ENCODE data around the gene C6orf47.

C6orf47 gene

GRCh38 chr6:31700740-31701401 lies 40.3 kb upstream of the C6orf47 start:
- H3K9me3 ChIP-seq (ENCODE audit: insufficient read depth, low read depth, low read length), result no peaks in the 10 kb centered on the region
- no peak overlapping the region for H3K4me3 ChIP-seq (ENCODE audit: low read length)
- WGBS, result 93% methylated on average over 3 of the region's 5 CpGs
- H3K27ac ChIP-seq (ENCODE audit: low read depth, low read length), result no peak overlapping the region
- no peaks in the 10 kb centered on the region for H3K27me3 ChIP-seq (ENCODE audit: insufficient read depth, low read length)
- H3K4me1 ChIP-seq (ENCODE audit: insufficient read depth, low read length), result 0 out of 2 replicates have a peak, but pooled peaks cover 4% of the 10 kb centered on the region
- H3K9ac ChIP-seq (ENCODE audit: low read depth, low read length), result no peak overlapping the region
- peaks cover 19% of the 10 kb centered on the region; the same call in 1 of the 2 replicates for H3K36me3 ChIP-seq (ENCODE audit: insufficient read depth, low read length)

GRCh38 chr6:31697555-31697954 lies 37.0 kb upstream of the C6orf47 start:
- no peak overlapping the region for H3K4me3 ChIP-seq (ENCODE audit: low read length)
- H3K9ac ChIP-seq (ENCODE audit: low read depth, low read length), result no peak overlapping the region
- H3K36me3 ChIP-seq (ENCODE audit: insufficient read depth, low read length), result peaks cover 43% of the 10 kb centered on the region
- WGBS, result 95% methylated on average over 3 of the region's 3 CpGs
- H3K27me3 ChIP-seq (ENCODE audit: insufficient read depth, low read length), result no peaks in the 10 kb centered on the region
- no peaks in the 10 kb centered on the region for H3K9me3 ChIP-seq (ENCODE audit: insufficient read depth, low read depth, low read length)
- 0 out of 2 replicates have a peak, but pooled peaks cover 4% of the 10 kb centered on the region for H3K4me1 ChIP-seq (ENCODE audit: insufficient read depth, low read length)
- H3K27ac ChIP-seq (ENCODE audit: low read depth, low read length), result no peak overlapping the region

GRCh38 chr6:31693535-31693934 lies 33.0 kb upstream of the C6orf47 start:
- peaks cover 66% of the 10 kb centered on the region for H3K36me3 ChIP-seq (ENCODE audit: insufficient read depth, low read length)
- 89% methylated on average over 6 of the region's 6 CpGs for WGBS
- H3K27ac ChIP-seq (ENCODE audit: low read depth, low read length), result no peak overlapping the region
- H3K9me3 ChIP-seq (ENCODE audit: insufficient read depth, low read depth, low read length), result no peaks in the 10 kb centered on the region
- no peak overlapping the region for H3K4me3 ChIP-seq (ENCODE audit: low read length)
- H3K9ac ChIP-seq (ENCODE audit: low read depth, low read length), result no peak overlapping the region
- no peaks in the 10 kb centered on the region for H3K27me3 ChIP-seq (ENCODE audit: insufficient read depth, low read length)
- no peaks in the 10 kb centered on the region for H3K4me1 ChIP-seq (ENCODE audit: insufficient read depth, low read length)

GRCh38 chr6:31692886-31693285 lies 32.3 kb upstream of the C6orf47 start:
- 94% methylated on average over 9 of the region's 9 CpGs for WGBS
- H3K4me1 ChIP-seq (ENCODE audit: insufficient read depth, low read length), result no peaks in the 10 kb centered on the region
- H3K27ac ChIP-seq (ENCODE audit: low read depth, low read length), result no peak overlapping the region
- no peaks in the 10 kb centered on the region for H3K27me3 ChIP-seq (ENCODE audit: insufficient read depth, low read length)
- H3K9me3 ChIP-seq (ENCODE audit: insufficient read depth, low read depth, low read length), result no peaks in the 10 kb centered on the region
- no peak overlapping the region for H3K9ac ChIP-seq (ENCODE audit: low read depth, low read length)
- H3K4me3 ChIP-seq (ENCODE audit: low read length), result no peak overlapping the region
- peaks cover 72% of the 10 kb centered on the region for H3K36me3 ChIP-seq (ENCODE audit: insufficient read depth, low read length)

DNA sequence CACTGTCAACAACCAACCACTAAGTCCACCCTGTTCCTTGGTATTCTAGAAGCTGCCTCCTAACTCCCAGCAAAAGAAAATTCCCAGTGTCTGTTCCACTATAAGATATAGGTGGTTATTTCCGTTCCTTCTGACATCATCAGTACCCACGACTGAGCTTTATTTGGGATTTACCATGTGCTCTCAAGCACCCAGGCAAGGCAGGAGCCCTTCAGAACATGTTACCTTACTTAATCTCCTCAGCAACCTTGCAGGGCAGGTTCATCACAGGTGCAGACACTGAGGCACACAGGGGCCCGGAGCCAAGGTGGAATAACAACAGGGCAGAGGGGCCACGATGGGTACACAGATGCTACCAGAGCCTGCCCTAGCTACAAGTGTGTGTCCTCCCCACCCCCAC lies 31.8 kb upstream of the C6orf47 start:
- 96% methylated on average over 4 of the region's 4 CpGs for WGBS
- Histone ChIP-seq H3K4me1 (ENCODE audit: insufficient read depth, low read length) (no peaks in the 10 kb centered on the region), H3K4me3 (ENCODE audit: low read length) (no peak overlapping the region), H3K9ac (ENCODE audit: low read depth, low read length) (no peak overlapping the region), H3K27me3 (ENCODE audit: insufficient read depth, low read length) (no peaks in the 10 kb centered on the region), H3K27ac (ENCODE audit: low read depth, low read length) (no peak overlapping the region), H3K9me3 (ENCODE audit: insufficient read depth, low read depth, low read length) (no peaks in the 10 kb centered on the region), H3K36me3 (ENCODE audit: insufficient read depth, low read length) (peaks cover 77% of the 10 kb centered on the region)

GRCh38 chr6:31691564-31692108 lies 31.1 kb upstream of the C6orf47 start:
- Histone ChIP-seq H3K36me3 (ENCODE audit: insufficient read depth, low read length) (peaks cover 77% of the 10 kb centered on the region), H3K9ac (ENCODE audit: low read depth, low read length) (no peak overlapping the region), H3K9me3 (ENCODE audit: insufficient read depth, low read depth, low read length) (no peaks in the 10 kb centered on the region), H3K27ac (ENCODE audit: low read depth, low read length) (no peak overlapping the region), H3K27me3 (ENCODE audit: insufficient read depth, low read length) (no peaks in the 10 kb centered on the region), H3K4me1 (ENCODE audit: insufficient read depth, low read length) (no peaks in the 10 kb centered on the region), H3K4me3 (ENCODE audit: low read length) (no peak overlapping the region)
- WGBS, result 93% methylated on average over 12 of the region's 12 CpGs

- Histone ChIP-seq H3K9ac (ENCODE audit: low read depth, low read length) (no peak overlapping the region), H3K9me3 (ENCODE audit: insufficient read depth, low read depth, low read length) (no peaks in the 10 kb centered on the region), H3K27me3 (ENCODE audit: insufficient read depth, low read length) (no peaks in the 10 kb centered on the region), H3K4me3 (ENCODE audit: low read length) (no peak overlapping the region), H3K36me3 (ENCODE audit: insufficient read depth, low read length) (peaks cover 81% of the 10 kb centered on the region), H3K4me1 (ENCODE audit: insufficient read depth, low read length) (no peaks in the 10 kb centered on the region), H3K27ac (ENCODE audit: low read depth, low read length) (no peak overlapping the region)
- WGBS, result 94% methylated on average over 5 of the region's 6 CpGs
Observed at GRCh38 chr6:31691078-31691463, 30.5 kb upstream of the C6orf47 start.

GRCh38 chr6:31690231-31691077 lies 29.9 kb upstream of the C6orf47 start:
- 71% methylated on average over 8 of the region's 10 CpGs for WGBS
- Histone ChIP-seq H3K4me3 (ENCODE audit: low read length) (no peak overlapping the region), H3K36me3 (ENCODE audit: insufficient read depth, low read length) (peaks cover 81% of the 10 kb centered on the region), H3K9me3 (ENCODE audit: insufficient read depth, low read depth, low read length) (no peaks in the 10 kb centered on the region), H3K27ac (ENCODE audit: low read depth, low read length) (no peak overlapping the region), H3K9ac (ENCODE audit: low read depth, low read length) (no peak overlapping the region), H3K27me3 (ENCODE audit: insufficient read depth, low read length) (no peaks in the 10 kb centered on the region), H3K4me1 (ENCODE audit: insufficient read depth, low read length) (no peaks in the 10 kb centered on the region)

GRCh38 chr6:31689249-31690110 lies 28.9 kb upstream of the C6orf47 start:
- Histone ChIP-seq H3K4me1 (ENCODE audit: insufficient read depth, low read length) (no peaks in the 10 kb centered on the region), H3K9ac (ENCODE audit: low read depth, low read length) (no peak overlapping the region), H3K4me3 (ENCODE audit: low read length) (no peak overlapping the region), H3K27me3 (ENCODE audit: insufficient read depth, low read length) (no peaks in the 10 kb centered on the region), H3K36me3 (ENCODE audit: insufficient read depth, low read length) (peaks cover 73% of the 10 kb centered on the region), H3K27ac (ENCODE audit: low read depth, low read length) (no peak overlapping the region), H3K9me3 (ENCODE audit: insufficient read depth, low read depth, low read length) (no peaks in the 10 kb centered on the region)
- WGBS, result 89% methylated on average over 11 of the region's 11 CpGs

GRCh38 chr6:31687860-31688693 lies 27.5 kb upstream of the C6orf47 start:
- H3K9ac ChIP-seq (ENCODE audit: low read depth, low read length), result no peak overlapping the region
- 83% methylated on average over 14 of the region's 14 CpGs for WGBS
- no peak overlapping the region for H3K27ac ChIP-seq (ENCODE audit: low read depth, low read length)
- no peak overlapping the region for H3K4me3 ChIP-seq (ENCODE audit: low read length)
- no peaks in the 10 kb centered on the region for H3K27me3 ChIP-seq (ENCODE audit: insufficient read depth, low read length)
- H3K36me3 ChIP-seq (ENCODE audit: insufficient read depth, low read length), result peaks cover 62% of the 10 kb centered on the region
- no peaks in the 10 kb centered on the region for H3K4me1 ChIP-seq (ENCODE audit: insufficient read depth, low read length)
- H3K9me3 ChIP-seq (ENCODE audit: insufficient read depth, low read depth, low read length), result no peaks in the 10 kb centered on the region

Measured in HUES64 (cell line).